Measurements from ENCODE around the gene FEZF2. TPM values are rescaled to one million over a fixed set of nuclear protein-coding genes. Genes with fewer than 3 reads are reported as not detected.

Gene FEZF2
- total and polyA plus RNA-seq, 8 donors: not detected

DNA sequence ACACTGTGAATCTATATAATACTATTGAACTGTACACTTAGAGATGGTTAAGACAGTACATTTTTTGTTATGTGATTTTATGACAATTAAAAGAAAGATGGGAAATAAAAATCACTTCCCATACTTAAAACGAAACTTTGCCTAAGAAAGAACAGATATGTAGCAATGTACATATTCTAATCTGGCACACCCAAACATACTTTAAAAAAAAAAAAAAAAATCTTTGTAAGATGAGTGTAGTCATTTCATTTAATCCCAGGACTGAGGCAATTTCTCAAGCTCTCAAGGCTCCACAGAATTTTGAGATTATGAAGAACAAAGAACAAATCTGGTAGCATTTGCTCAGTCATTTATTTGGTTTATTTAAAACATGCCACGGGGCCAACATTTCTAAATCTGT, 40.3 kb upstream of the FEZF2 start:
- no peaks in the 10 kb centered on the region for H3K9me3 ChIP-seq
- no peaks in the 10 kb centered on the region for H3K4me1 ChIP-seq
- no peak overlapping the region for H3K4me3 ChIP-seq
- 52 to 72% (median 57%) methylated on average over 2 of the region's 2 CpGs for WGBS, 5 donors
- no peak overlapping the region for H3K27ac ChIP-seq
- TF ChIP-seq, protein P1, sequence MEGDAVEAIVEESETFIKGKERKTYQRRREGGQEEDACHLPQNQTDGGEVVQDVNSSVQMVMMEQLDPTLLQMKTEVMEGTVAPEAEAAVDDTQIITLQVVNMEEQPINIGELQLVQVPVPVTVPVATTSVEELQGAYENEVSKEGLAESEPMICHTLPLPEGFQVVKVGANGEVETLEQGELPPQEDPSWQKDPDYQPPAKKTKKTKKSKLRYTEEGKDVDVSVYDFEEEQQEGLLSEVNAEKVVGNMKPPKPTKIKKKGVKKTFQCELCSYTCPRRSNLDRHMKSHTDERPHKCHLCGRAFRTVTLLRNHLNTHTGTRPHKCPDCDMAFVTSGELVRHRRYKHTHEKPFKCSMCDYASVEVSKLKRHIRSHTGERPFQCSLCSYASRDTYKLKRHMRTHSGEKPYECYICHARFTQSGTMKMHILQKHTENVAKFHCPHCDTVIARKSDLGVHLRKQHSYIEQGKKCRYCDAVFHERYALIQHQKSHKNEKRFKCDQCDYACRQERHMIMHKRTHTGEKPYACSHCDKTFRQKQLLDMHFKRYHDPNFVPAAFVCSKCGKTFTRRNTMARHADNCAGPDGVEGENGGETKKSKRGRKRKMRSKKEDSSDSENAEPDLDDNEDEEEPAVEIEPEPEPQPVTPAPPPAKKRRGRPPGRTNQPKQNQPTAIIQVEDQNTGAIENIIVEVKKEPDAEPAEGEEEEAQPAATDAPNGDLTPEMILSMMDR (IDR thresholded peaks at IDR 0.05): no peak
- TF ChIP-seq POLR2A (IDR thresholded peaks at IDR 0.05): no peak
- no peak for TF ChIP-seq EP300 (IDR thresholded peaks at IDR 0.05)
- TF ChIP-seq POLR2AphosphoS5 (IDR thresholded peaks at IDR 0.05): no peak
- DNase-seq: no peak
- no peaks in the 10 kb centered on the region for H3K36me3 ChIP-seq
- peaks cover 0 to 4% (median 0%) of the 10 kb centered on the region in 3 donors for H3K27me3 ChIP-seq
- intact Hi-C loops (cut with DNase I; ENCODE audit: low total_unique reads): no loop called here

- WGBS, 5 donors: 73 to 85% (median 76%) methylated on average over 2 of the region's 2 CpGs
- intact Hi-C loops (cut with DNase I; ENCODE audit: low total_unique reads): no loop called here
Measured at GRCh38 chr3:62406945-62407344, 33.6 kb upstream of the FEZF2 start.

DNA sequence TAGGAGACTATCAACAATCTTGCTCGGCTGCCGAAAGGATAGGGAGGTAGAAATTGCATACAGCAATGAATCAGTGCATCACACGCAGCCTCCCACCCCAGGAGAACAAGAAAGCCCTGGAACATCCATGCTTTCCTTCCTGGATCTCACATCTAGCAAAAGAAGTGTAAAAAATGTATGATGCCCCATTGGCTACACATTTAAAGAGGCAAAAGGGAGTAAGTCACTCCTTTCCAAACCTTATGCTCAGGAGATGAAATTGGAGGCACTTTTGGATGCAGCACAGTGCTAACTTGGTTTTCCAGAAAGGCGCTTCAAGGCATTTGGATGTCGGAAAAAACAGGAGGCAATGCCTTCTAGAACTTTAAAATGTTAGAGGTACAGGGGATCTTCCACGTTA, 32.2 kb upstream of the FEZF2 start:
- no peak for TF ChIP-seq POLR2A (IDR thresholded peaks at IDR 0.05)
- TF ChIP-seq, protein P1 (IDR thresholded peaks at IDR 0.05): no peak
- no peak for TF ChIP-seq EP300 (IDR thresholded peaks at IDR 0.05)
- TF ChIP-seq POLR2AphosphoS5 (IDR thresholded peaks at IDR 0.05): no peak
- Histone ChIP-seq H3K4me1 (no peaks in the 10 kb centered on the region), H3K27me3 (no peaks in the 10 kb centered on the region), H3K4me3 (no peak overlapping the region), H3K27ac (no peak overlapping the region), H3K36me3 (no peaks in the 10 kb centered on the region), H3K9me3 (no peaks in the 10 kb centered on the region)
- 79 to 90% (median 86%) methylated on average over 6 of the region's 6 CpGs for WGBS, 5 donors
- intact Hi-C loops (cut with DNase I; ENCODE audit: low total_unique reads): no loop called here
- DNase-seq: no peak

More at GRCh38 chr3:62406945-62407344, 33.6 kb upstream of the FEZF2 start:
- H3K27me3 ChIP-seq: peaks cover 0 to 4% (median 0%) of the 10 kb centered on the region in 3 donors
- TF ChIP-seq POLR2AphosphoS5 (IDR thresholded peaks at IDR 0.05) (no peak), POLR2A (IDR thresholded peaks at IDR 0.05) (no peak), EP300 (IDR thresholded peaks at IDR 0.05) (no peak)
- TF ChIP-seq, protein P1 (IDR thresholded peaks at IDR 0.05): no peak
- no peaks in the 10 kb centered on the region for H3K9me3 ChIP-seq
- DNase-seq: no peak
- no peaks in the 10 kb centered on the region for H3K4me1 ChIP-seq
- H3K36me3 ChIP-seq: no peaks in the 10 kb centered on the region
- no peak overlapping the region for H3K4me3 ChIP-seq
- H3K27ac ChIP-seq: no peak overlapping the region

GRCh38 chr3:62405135-62405534, 31.8 kb upstream of the FEZF2 start:
- 88 to 94% (median 91%) methylated on average over 6 of the region's 6 CpGs for WGBS, 5 donors
- no peak for TF ChIP-seq POLR2A (IDR thresholded peaks at IDR 0.05)
- no peak for TF ChIP-seq POLR2AphosphoS5 (IDR thresholded peaks at IDR 0.05)
- TF ChIP-seq, protein P1 (IDR thresholded peaks at IDR 0.05): no peak
- TF ChIP-seq EP300 (IDR thresholded peaks at IDR 0.05): no peak

More at GRCh38 chr3:62405135-62405534, 31.8 kb upstream of the FEZF2 start:
- Histone ChIP-seq H3K4me1 (no peaks in the 10 kb centered on the region), H3K9me3 (no peaks in the 10 kb centered on the region), H3K27me3 (no peaks in the 10 kb centered on the region), H3K4me3 (no peak overlapping the region), H3K36me3 (no peaks in the 10 kb centered on the region), H3K27ac (no peak overlapping the region)
- intact Hi-C loops (cut with DNase I; ENCODE audit: low total_unique reads): no loop called here
- DNase-seq: no peak
